B cell (primary cell): Measurements from ENCODE around the gene UPK2. TPM values are rescaled to one million over a fixed set of nuclear protein-coding genes. Genes with fewer than 3 reads are reported as not detected.

Experiments used
- ATAC-seq: fragments of 200-7000 bp; cut with Tn5 transposase; one replicate; pipeline ENCODE4 v1.10.0; 2021; ENCODE audit warnings: low read depth, mild to moderate bottlenecking, moderate number of reproducible peaks, moderate library complexity
- CTCF ChIA-PET: fragments of 350-600 bp; sonication (Branson Sonifier 250); formaldehyde crosslinking; loops from one replicate; lab custom pipeline; 2021; ENCODE audit warnings: antibody characterized with exemption, inconsistent platforms; lab: Charles Lee
- POLR2A ChIA-PET: fragments of 350-600 bp; sonication (Branson Sonifier 250); formaldehyde crosslinking; loops from one replicate; lab custom pipeline; 2021; ENCODE audit warnings: antibody characterized with exemption; lab: Charles Lee
- DNase-seq: peaks from one replicate; pipeline ENCODE4 v3.0.0; 2013
- H2AFZ ChIP-seq: 2 replicates; pipeline ENCODE4 v1.6.1; 2012; ENCODE audit warnings: mild to moderate bottlenecking, low read depth, low read length; ENCODE audit not compliant: insufficient read depth, poor library complexity, severe bottlenecking
- H3K27ac ChIP-seq, 2 donors: 1 replicate in 1 of 2; 2 replicates in 1 of 2; pipeline ENCODE4 v1.5.1; 2012 to 2013; ENCODE audit warnings: low read length in 2 of 2, mild to moderate bottlenecking in 2 of 2, moderate library complexity in 1 of 2
- H3K27me3 ChIP-seq, 4 experiments: fragments of 200-600 bp in 1 of 4; sonication (generic) in 1 of 4; replicated peaks in 1 of 4; 1 replicate in 2 of 4; 2 replicates in 2 of 4; pipeline versions ENCODE4 v1.6.1 to v1.7.0; 2013 to 2016; ENCODE audit warnings: low read length in 3 of 4, mild to moderate bottlenecking in 2 of 4, mixed read lengths in 1 of 4, moderate library complexity in 1 of 4; ENCODE audit not compliant: insufficient read depth in 4 of 4, control insufficient read depth in 3 of 4; ENCODE audit errors: control extremely low read depth in 1 of 4
- H3K36me3 ChIP-seq, 2 experiments: replicated peaks in 1 of 2; 1 replicate in 1 of 2; 2 replicates in 1 of 2; pipeline versions ENCODE4 v1.6.1 to v1.7.1; 2013; ENCODE audit warnings: low read length in 1 of 2; ENCODE audit not compliant: insufficient read depth in 2 of 2, control insufficient read depth in 1 of 2; ENCODE audit errors: control extremely low read depth in 1 of 2, extremely low read depth in 1 of 2
- H3K4me1 ChIP-seq, 2 donors: fragments of 200-600 bp in 1 of 2; sonication (generic) in 1 of 2; 1 replicate in 1 of 2; 2 replicates in 1 of 2; pipeline versions ENCODE4 v1.5.1 to v1.6.1; 2013 to 2017; ENCODE audit warnings: low read length in 2 of 2; ENCODE audit not compliant: control insufficient read depth in 2 of 2, insufficient read depth in 2 of 2
- H3K4me2 ChIP-seq: replicated peaks from 2 replicates; pipeline ENCODE3; 2012; ENCODE audit warnings: mild to moderate bottlenecking, low read depth, low read length; ENCODE audit not compliant: poor library complexity, severe bottlenecking
- H3K4me3 ChIP-seq, 5 experiments: fragments of 200-600 bp in 1 of 5; sonication (generic) in 1 of 5; 1 replicate in 3 of 5; 2 replicates in 2 of 5; pipeline versions ENCODE4 v1.5.1 to v1.7.0; 2011 to 2016; ENCODE audit warnings: low read length in 4 of 5, mild to moderate bottlenecking in 4 of 5, low read depth in 2 of 5, control low read depth in 1 of 5, moderate library complexity in 1 of 5; ENCODE audit not compliant: insufficient read depth in 1 of 5; ENCODE audit errors: control extremely low read depth in 1 of 5, extremely low read depth in 1 of 5
- H3K79me2 ChIP-seq: fragments of 200-600 bp; sonication (generic); one replicate; pipeline ENCODE4 v1.6.0; 2016; ENCODE audit warnings: low read length; ENCODE audit not compliant: control insufficient read depth, insufficient read depth
- H3K9ac ChIP-seq: fragments of 200-600 bp; sonication (generic); 2 replicates; pipeline ENCODE4 v1.6.1; 2017; ENCODE audit warnings: mild to moderate bottlenecking, low read length, moderate library complexity
- H3K9me3 ChIP-seq, 3 donors: one replicate each; pipeline versions ENCODE4 v1.6.1 to v1.7.1; 2013; ENCODE audit warnings: low read length in 2 of 3; ENCODE audit not compliant: control insufficient read depth in 2 of 3, insufficient read depth in 1 of 3; ENCODE audit errors: control extremely low read depth in 1 of 3
- H4K20me1 ChIP-seq: 2 replicates; pipeline ENCODE4 v1.6.0; 2012; ENCODE audit warnings: mild to moderate bottlenecking, low read length; ENCODE audit not compliant: insufficient read depth, control insufficient read depth, poor library complexity, severe bottlenecking
- H3K27ac Mint-ChIP-seq: one replicate; pipeline ENCODE4 v1.8.0; 2021; ENCODE audit warnings: mixed read lengths
- H3K27me3 Mint-ChIP-seq: one replicate; pipeline ENCODE4 v1.8.0; 2021; ENCODE audit warnings: mixed read lengths
- H3K4me1 Mint-ChIP-seq: one replicate; pipeline ENCODE4 v1.8.0; 2021; ENCODE audit warnings: mixed read lengths
- H3K4me3 Mint-ChIP-seq: one replicate; pipeline ENCODE4 v1.8.0; 2021; ENCODE audit warnings: mixed read lengths
- H3K9me3 Mint-ChIP-seq: one replicate; pipeline ENCODE4 v1.8.0; 2022; ENCODE audit warnings: mixed read lengths; ENCODE audit not compliant: insufficient read depth
- CTCF ChIP-seq: fragments of 200-600 bp; IDR thresholded peaks from one replicate; pipeline ENCODE4 v1.8.0; 2022; ENCODE audit warnings: antibody characterized with exemption, mild to moderate bottlenecking
- EZH2 ChIP-seq: IDR thresholded peaks from 2 replicates; pipeline ENCODE4 v1.6.1; 2012; ENCODE audit warnings: borderline replicate concordance, low read depth, mild to moderate bottlenecking, moderate library complexity, low read length; ENCODE audit not compliant: insufficient read depth, poor library complexity, severe bottlenecking
- WGBS: methylation state at CpG from one replicate; pipeline ENCODE4 v1.1.5; 2013; ENCODE audit warnings: missing lambda C conversion rate; ENCODE audit not compliant: insufficient coverage; 5-methylcytosine and 5-hydroxymethylcytosine counted together
- intact Hi-C: fragments of 100-400 bp; cut with micrococcal nuclease; formaldehyde crosslinking; loops from one replicate; pipeline ENCODE4 v1.10.0; 2022
- polyA plus RNA-seq: library from polyadenylated mRNA; depleted of rRNA; stranded (reverse); fragments of >200 nt; gene quantifications from 2 replicates; pipeline ENCODE4 v1.2.3, GENCODE V29; 2012
- total RNA-seq, 2 donors: library from RNA; stranded (reverse); fragments of 120-200 nt in 1 of 2; gene quantifications; 1 replicate in 1 of 2; 2 replicates in 1 of 2; pipeline versions ENCODE4 v1.2.3 to v1.2.4, GENCODE V29; 2013 to 2022

The UPK2 gene
- total and polyA plus RNA-seq, 2 donors (not counting 1 experiment from before 2014, with no cell fraction given), result 0.43 TPM; not detected in 1

GRCh38 chr11:118930094-118930712 lies 25.9 kb upstream of the UPK2 start:
- H3K27me3 ChIP-seq, result no peaks in the 10 kb centered on the region
- H3K4me1 Mint-ChIP-seq, result peaks cover 54% of the 10 kb centered on the region
- peak overlapping the region; percentile 98 for H3K4me2 ChIP-seq
- DNase-seq (peak; percentile 92), ATAC-seq (peak; percentile 9)
- H3K27ac Mint-ChIP-seq, result peak overlapping the region; percentile 96
- peak overlapping the region; percentile 99 for H3K4me3 Mint-ChIP-seq
- peak overlapping the region; percentile 64 to 86 (median 71) for H3K4me3 ChIP-seq
- peaks cover 22% of the 10 kb centered on the region for H3K79me2 ChIP-seq
- no peaks in the 10 kb centered on the region for H3K9me3 ChIP-seq
- peak overlapping the region; percentile 73 for H2AFZ ChIP-seq
- CTCF ChIA-PET, result interaction anchor here (0.7 to 12.7 kb wide), 27 partner anchors 10 to 245 kb away, joined by 3 to 288 read pairs (median 4); partner anchors contain the start of genes DDX6, DPAGT1, UPK2 and VPS11
- H3K27me3 Mint-ChIP-seq, result no peaks in the 10 kb centered on the region
- POLR2A ChIA-PET, result interaction anchor here (0.6 to 3.3 kb wide), 7 partner anchors 17 to 495 kb away, joined by 3 to 38 read pairs (median 3); partner anchors contain the start of gene DDX6
- H3K9ac ChIP-seq, result peak overlapping the region; percentile 78
- no peaks in the 10 kb centered on the region for H4K20me1 ChIP-seq
- 1% methylated on average over 17 of the region's 20 CpGs for WGBS
- H3K4me1 ChIP-seq, result peaks cover 38 to 54% of the 10 kb centered on the region in 2 donors
- peak overlapping the region; percentile 96 to 99 for H3K27ac ChIP-seq
- TF ChIP-seq EZH2 (no peak), CTCF (peak; percentile 95)
- no peaks in the 10 kb centered on the region for H3K9me3 Mint-ChIP-seq
- intact Hi-C loops, result loop anchor here (1.0 kb wide), 4 partner anchors 23 to 240 kb away; partner anchors contain the start of gene UPK2
- H3K36me3 ChIP-seq, result no peaks in the 10 kb centered on the region

- H3K9me3 ChIP-seq, result peaks cover 0 to 7% (median 0%) of the 10 kb centered on the region in 3 donors
- TF ChIP-seq EZH2 (no peak), CTCF (no peak)
- H2AFZ ChIP-seq, result no peak overlapping the region
- intact Hi-C loops, result no loop called here
- no peak overlapping the region for H3K27ac ChIP-seq
- H3K4me3 Mint-ChIP-seq, result no peak overlapping the region
- no peak overlapping the region for H3K4me3 ChIP-seq
- peaks cover 41 to 58% of the 10 kb centered on the region in 2 donors for H3K4me1 ChIP-seq
- no peak overlapping the region for H3K9ac ChIP-seq
- CTCF ChIA-PET, result interaction anchor here (0.7 to 12.7 kb wide), 7 partner anchors 19 to 241 kb away, joined by 3 to 288 read pairs (median 4); partner anchors contain the start of gene DPAGT1
- H3K27me3 ChIP-seq, result no peaks in the 10 kb centered on the region
- H3K27me3 Mint-ChIP-seq, result no peaks in the 10 kb centered on the region
- POLR2A ChIA-PET, result no interaction called here
- H3K9me3 Mint-ChIP-seq, result no peaks in the 10 kb centered on the region
- ATAC-seq (no peak), DNase-seq (no peak)
- H3K27ac Mint-ChIP-seq, result no peak overlapping the region
- no peaks in the 10 kb centered on the region for H4K20me1 ChIP-seq
- peaks cover 57% of the 10 kb centered on the region for H3K4me1 Mint-ChIP-seq
- no peak overlapping the region for H3K4me2 ChIP-seq
- peaks cover 20% of the 10 kb centered on the region for H3K79me2 ChIP-seq
- no peaks in the 10 kb centered on the region for H3K36me3 ChIP-seq
These were observed 24.5 kb upstream of the UPK2 start for GRCh38 chr11:118931571-118931970.
